Gastroesophageal sphincter (tissue), 3 donors: ENCODE data around the gene CCDC120.

Source experiments
- CTCF ChIP-seq, 4 experiments: fragments of 200-600 bp in 2 of 4; fragments of 450-650 bp in 2 of 4; sonication (generic) in 1 of 4; IDR thresholded peaks; one replicate each; pipeline ENCODE4 v1.5.1; 2017 to 2019; ENCODE audit warnings: antibody characterized with exemption in 4 of 4, mild to moderate bottlenecking in 2 of 4, moderate library complexity in 2 of 4
- POLR2AphosphoS5 ChIP-seq: sonication (generic); formaldehyde crosslinking; IDR thresholded peaks from one replicate; pipeline ENCODE4 v1.6.1; 2017; ENCODE audit warnings: antibody characterized with exemption

- TF ChIP-seq CTCF (IDR thresholded peaks at IDR 0.05): peak in 2 of 4 experiments; percentile 23 to 34
- peak; percentile 84 for TF ChIP-seq POLR2AphosphoS5
Observed at GRCh38 chrX:49073601-49074575, 15.1 kb downstream of the CCDC120 start, which contains the start of gene PRAF2.
